ENCODE results near the gene ETFA. TPM values are rescaled to one million over a fixed set of nuclear protein-coding genes. Genes with fewer than 3 reads are reported as not detected.
"Not testable (repeated sequence)": the region's sequence is repeated elsewhere in the genome, so short reads cannot be mapped to it uniquely, and the experiment has no call there.

The ETFA gene
- total RNA-seq, 1 donor from 2014 or later = 157 TPM

DNA sequence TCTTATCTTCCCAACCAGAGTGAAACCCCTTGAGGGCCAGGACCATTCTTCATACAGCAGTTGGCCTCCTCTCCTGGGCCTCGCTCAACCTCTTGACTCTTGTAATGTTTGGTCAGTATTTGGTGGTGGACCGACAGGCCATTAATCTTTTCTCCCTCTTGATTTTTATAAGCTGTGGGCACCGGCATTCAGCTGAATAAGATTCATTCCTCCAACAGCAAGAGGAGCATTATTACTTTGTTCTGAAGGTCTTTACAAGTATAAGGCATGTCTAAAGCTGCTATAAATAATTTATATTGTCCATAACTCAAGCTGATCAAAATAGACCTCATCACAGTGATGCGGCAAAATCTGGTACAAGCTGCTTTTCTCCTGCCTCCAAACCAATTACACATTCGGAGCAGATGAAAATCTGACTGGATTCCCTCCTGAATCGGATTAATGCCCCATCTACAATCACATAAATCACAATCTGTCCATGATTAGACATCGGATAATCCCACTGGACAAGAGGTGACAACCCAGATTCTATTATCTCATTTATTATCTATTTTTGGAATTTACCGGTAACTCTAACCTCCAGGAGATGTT is 16.9 kb upstream of the ETFA start:
- Mint-ChIP-seq H3K36me3 (ENCODE audit: low read depth) (no peaks in the 10 kb centered on the region), H3K4me1 (ENCODE audit: low read depth) (no peaks in the 10 kb centered on the region), H3K4me3 (ENCODE audit: low read depth) (no peak overlapping the region), H3K27me3 (ENCODE audit: low read depth) (peaks cover 46% of the 10 kb centered on the region), H3K27ac (no peak overlapping the region), H3K9me3 (no peaks in the 10 kb centered on the region)
- DNase-seq (ENCODE audit: low spot score) = no peak
- intact Hi-C loops (cut with micrococcal nuclease) = no loop called here

DNA sequence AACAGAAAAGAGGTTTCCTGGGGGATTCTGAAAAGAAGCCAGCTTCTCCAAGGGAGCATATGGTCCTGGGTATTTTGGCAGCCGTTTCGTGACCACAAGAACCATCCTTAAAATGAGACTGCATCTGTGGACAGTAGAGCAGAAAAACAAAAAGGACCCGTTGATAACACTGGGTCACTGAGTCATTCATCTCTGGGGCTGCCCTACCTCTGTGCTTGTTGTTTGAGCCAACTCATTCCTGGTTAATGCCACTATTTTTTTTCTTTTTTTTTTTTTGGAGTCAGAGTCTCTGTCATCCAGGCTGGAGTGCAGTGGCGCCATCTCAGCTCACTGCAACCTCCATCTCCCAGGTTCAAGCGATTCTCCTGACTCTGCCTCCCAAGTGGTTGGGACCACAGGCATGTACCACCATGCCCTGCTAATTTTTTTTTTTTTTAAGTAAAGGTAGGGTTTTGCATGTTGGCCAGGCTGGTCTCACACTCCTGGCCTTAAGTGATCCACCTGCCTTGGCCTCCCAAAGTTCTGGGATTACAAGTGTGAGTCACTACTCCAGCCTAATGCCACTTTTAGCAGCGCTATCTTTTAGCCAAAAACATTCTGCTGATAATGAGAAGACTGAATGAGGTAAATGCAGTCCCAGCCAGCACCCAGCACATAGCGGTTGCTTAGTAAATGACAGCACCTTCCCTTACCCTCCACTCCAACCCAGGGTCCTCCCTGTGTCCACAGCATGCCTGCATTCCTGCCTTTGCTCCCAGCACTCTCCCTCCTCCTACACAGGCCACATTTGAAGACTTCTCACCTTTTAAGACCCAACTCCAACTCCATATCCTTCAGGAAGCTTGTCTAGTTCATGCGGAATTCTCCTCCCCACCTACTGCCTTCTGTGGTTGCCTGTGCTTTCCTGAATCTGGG is 16.2 kb upstream of the ETFA start:
- no peak overlapping the region for H3K27ac Mint-ChIP-seq
- intact Hi-C loops (cut with micrococcal nuclease) = no loop called here
- H3K4me3 Mint-ChIP-seq (ENCODE audit: low read depth) = no peak overlapping the region
- H3K9me3 Mint-ChIP-seq = no peaks in the 10 kb centered on the region
- DNase-seq (ENCODE audit: low spot score) = no peak
- no peaks in the 10 kb centered on the region for H3K36me3 Mint-ChIP-seq (ENCODE audit: low read depth)
- H3K4me1 Mint-ChIP-seq (ENCODE audit: low read depth) = no peaks in the 10 kb centered on the region
- peaks cover 47% of the 10 kb centered on the region for H3K27me3 Mint-ChIP-seq (ENCODE audit: low read depth)

DNA sequence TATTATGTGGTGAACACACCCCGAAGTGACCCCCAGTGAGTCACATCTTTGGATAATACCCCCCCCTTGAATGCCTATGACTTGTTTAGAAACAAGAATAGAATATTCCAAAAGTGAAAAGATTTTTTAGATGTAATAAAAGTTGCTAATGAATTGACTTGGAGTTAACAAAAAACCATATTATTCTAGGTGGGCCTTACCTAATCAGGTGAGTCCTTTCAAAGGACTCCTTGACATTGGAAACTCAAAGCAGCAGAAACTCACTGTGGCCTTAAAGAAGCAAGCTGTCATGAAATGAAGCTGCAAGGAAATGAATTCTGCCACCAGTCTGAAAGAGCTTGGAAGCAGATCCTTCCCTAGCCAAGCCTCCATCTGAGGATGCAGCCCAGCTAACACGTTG is 14.4 kb upstream of the ETFA start:
- no peaks in the 10 kb centered on the region for H3K36me3 Mint-ChIP-seq (ENCODE audit: low read depth)
- DNase-seq (ENCODE audit: low spot score) = no peak
- H3K27me3 Mint-ChIP-seq (ENCODE audit: low read depth) = peaks cover 46% of the 10 kb centered on the region
- no peaks in the 10 kb centered on the region for H3K9me3 Mint-ChIP-seq
- intact Hi-C loops (cut with micrococcal nuclease) = no loop called here
- no peak overlapping the region for H3K4me3 Mint-ChIP-seq (ENCODE audit: low read depth)
- no peak overlapping the region for H3K27ac Mint-ChIP-seq
- no peaks in the 10 kb centered on the region for H3K4me1 Mint-ChIP-seq (ENCODE audit: low read depth)

DNA sequence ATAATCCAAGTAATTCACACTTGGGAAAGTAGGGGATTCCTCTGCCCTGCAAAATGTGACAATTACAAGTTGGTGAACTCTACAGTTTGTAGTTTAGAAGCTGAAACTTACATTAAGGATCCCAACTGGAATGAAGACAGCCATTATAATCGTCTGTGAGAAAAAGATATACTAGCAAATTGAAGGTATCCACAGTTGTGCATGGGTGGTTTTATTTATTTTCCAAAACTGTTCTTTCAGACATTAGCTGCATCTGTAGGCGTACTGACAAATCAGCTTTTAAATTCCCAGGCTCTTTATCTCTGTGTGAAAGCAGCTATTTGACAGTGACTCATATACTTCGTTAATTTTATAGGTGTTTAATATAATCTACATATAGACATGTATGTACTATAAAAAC is 12.8 kb upstream of the ETFA start:
- intact Hi-C loops (cut with micrococcal nuclease) = no loop called here
- Mint-ChIP-seq H3K27ac (no peak overlapping the region), H3K9me3 (no peaks in the 10 kb centered on the region), H3K4me1 (ENCODE audit: low read depth) (peaks cover 1% of the 10 kb centered on the region), H3K36me3 (ENCODE audit: low read depth) (no peaks in the 10 kb centered on the region), H3K27me3 (ENCODE audit: low read depth) (peaks cover 35% of the 10 kb centered on the region), H3K4me3 (ENCODE audit: low read depth) (no peak overlapping the region)
- DNase-seq (ENCODE audit: low spot score) = no peak

DNA sequence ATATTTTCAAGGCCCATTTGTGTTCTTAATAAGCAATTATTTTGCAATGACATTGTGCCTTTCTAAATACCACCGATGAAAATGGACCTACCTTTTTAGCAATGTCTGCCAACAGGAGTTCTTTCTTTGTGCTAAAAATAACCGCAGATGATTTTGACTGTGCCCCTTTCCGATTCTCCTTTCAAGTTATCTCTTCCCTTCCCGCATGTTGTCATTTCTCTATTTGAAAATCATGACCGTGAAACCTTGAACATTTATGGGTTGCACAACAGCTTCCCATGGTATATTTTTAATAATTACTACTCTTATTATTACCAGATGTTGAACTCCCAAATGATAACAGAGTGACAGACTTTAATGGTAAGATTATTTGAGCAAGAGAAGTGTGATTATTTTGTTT is 10.3 kb upstream of the ETFA start:
- no peak for DNase-seq (ENCODE audit: low spot score)
- H3K4me1 Mint-ChIP-seq (ENCODE audit: low read depth) = peaks cover 1% of the 10 kb centered on the region
- H3K36me3 Mint-ChIP-seq (ENCODE audit: low read depth) = no peaks in the 10 kb centered on the region
- H3K27ac Mint-ChIP-seq = no peak overlapping the region
- intact Hi-C loops (cut with micrococcal nuclease) = no loop called here
- no peak overlapping the region for H3K4me3 Mint-ChIP-seq (ENCODE audit: low read depth)
- no peaks in the 10 kb centered on the region for H3K9me3 Mint-ChIP-seq
- H3K27me3 Mint-ChIP-seq (ENCODE audit: low read depth) = peaks cover 24% of the 10 kb centered on the region

DNA sequence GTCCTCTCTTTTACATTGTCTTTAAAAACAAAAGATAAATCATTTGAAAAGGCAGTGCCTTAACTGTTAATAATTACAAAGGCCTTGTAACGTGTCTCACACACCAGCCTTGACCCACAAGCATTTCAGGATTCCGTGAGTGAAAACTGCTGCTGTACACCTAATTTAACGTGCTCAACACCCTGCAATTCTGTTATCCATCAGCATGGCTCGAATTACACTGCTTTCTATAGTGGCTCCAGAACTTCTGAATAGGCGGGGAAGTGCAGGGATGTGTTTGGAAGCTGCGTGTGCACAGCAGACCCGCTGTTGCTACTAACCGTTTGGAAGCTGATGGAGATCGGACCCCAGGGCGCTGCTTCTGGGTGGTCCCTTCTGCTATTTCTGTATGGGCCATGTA is 9.9 kb upstream of the ETFA start:
- intact Hi-C loops (cut with micrococcal nuclease) = no loop called here
- no peak for DNase-seq (ENCODE audit: low spot score)
- Mint-ChIP-seq H3K36me3 (ENCODE audit: low read depth) (no peaks in the 10 kb centered on the region), H3K27ac (no peak overlapping the region), H3K4me3 (ENCODE audit: low read depth) (no peak overlapping the region), H3K4me1 (ENCODE audit: low read depth) (peaks cover 1% of the 10 kb centered on the region), H3K9me3 (no peaks in the 10 kb centered on the region), H3K27me3 (ENCODE audit: low read depth) (peaks cover 22% of the 10 kb centered on the region)

DNA sequence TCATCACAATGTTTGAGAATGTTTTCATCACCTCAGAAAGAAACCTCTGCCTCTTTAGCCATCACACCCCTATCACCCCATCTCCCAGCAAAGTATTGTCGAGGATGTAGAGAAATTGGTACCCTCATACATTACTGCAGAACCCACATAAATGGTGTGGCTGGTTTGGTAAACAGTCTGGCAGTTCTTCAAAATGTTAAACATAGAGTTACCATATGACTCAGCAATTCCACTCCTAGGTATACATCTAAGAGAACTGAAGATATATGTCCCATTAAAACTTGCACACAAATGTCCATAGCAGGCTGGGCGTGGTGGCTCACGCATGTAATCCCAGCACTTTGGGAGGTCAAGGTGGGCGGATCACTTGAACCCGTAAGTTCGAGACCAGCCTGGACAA is 8.7 kb upstream of the ETFA start:
- peaks cover 1% of the 10 kb centered on the region for H3K4me1 Mint-ChIP-seq (ENCODE audit: low read depth)
- H3K27me3 Mint-ChIP-seq (ENCODE audit: low read depth) = peaks cover 16% of the 10 kb centered on the region
- no peak overlapping the region for H3K4me3 Mint-ChIP-seq (ENCODE audit: low read depth)
- no peaks in the 10 kb centered on the region for H3K9me3 Mint-ChIP-seq
- no peak overlapping the region for H3K27ac Mint-ChIP-seq
- DNase-seq (ENCODE audit: low spot score) = no peak
- no peaks in the 10 kb centered on the region for H3K36me3 Mint-ChIP-seq (ENCODE audit: low read depth)
- intact Hi-C loops (cut with micrococcal nuclease) = no loop called here

DNA sequence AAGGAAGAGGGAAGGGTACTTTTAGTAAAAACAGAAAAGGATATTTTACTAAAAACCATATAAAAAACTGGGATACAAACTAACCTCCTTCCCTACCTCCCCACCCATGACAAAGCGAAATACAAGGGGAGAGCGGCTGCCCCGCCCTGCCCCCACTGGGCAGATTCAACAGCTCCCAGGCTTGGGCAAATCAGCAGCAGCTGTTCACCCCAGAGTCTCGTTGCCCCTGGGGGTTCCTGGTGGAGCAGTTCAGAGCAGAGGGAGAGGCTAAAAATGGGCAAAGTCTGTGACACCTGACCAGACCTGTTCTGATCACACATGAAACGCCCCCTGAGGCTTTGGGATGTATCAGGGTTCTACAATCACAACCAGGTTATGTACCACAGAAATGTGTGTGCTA is 2.5 kb upstream of the ETFA start:
- no peak overlapping the region for H3K4me3 Mint-ChIP-seq (ENCODE audit: low read depth)
- H3K27me3 Mint-ChIP-seq (ENCODE audit: low read depth) = no peaks in the 10 kb centered on the region
- peaks cover 11% of the 10 kb centered on the region for H3K36me3 Mint-ChIP-seq (ENCODE audit: low read depth)
- no peaks in the 10 kb centered on the region for H3K9me3 Mint-ChIP-seq
- no peak overlapping the region for H3K27ac Mint-ChIP-seq
- no peak for DNase-seq (ENCODE audit: low spot score)
- peaks cover 15% of the 10 kb centered on the region for H3K4me1 Mint-ChIP-seq (ENCODE audit: low read depth)
- intact Hi-C loops (cut with micrococcal nuclease) = no loop called here

DNA sequence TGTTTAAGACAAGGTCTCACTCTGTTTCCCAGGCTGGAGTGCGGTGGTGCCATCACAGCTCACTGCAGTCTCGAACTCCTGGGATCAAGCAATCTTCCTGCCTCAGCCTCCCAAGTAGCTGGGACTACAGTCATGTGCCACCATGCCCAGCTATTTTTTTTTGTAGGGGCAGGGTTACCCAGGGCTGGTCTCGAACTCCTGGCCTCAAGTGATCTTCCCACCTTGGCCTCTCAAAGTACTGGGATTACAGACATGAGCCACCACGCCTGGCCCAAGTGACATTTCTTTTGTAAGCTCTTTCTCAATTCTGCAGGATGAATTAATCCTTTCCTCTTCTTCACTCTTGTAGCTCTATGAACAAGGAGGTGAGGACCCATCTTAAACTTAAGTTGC is 1.9 kb upstream of the ETFA start:
- H3K27ac Mint-ChIP-seq; H3K4me3 Mint-ChIP-seq (ENCODE audit: low read depth); intact Hi-C loops (cut with micrococcal nuclease); DNase-seq (ENCODE audit: low spot score); H3K9me3 Mint-ChIP-seq; H3K27me3 Mint-ChIP-seq (ENCODE audit: low read depth): not testable (repeated sequence)
- H3K4me1 Mint-ChIP-seq (ENCODE audit: low read depth) = peaks cover 20% of the 10 kb centered on the region
- peaks cover 16% of the 10 kb centered on the region for H3K36me3 Mint-ChIP-seq (ENCODE audit: low read depth)

DNA sequence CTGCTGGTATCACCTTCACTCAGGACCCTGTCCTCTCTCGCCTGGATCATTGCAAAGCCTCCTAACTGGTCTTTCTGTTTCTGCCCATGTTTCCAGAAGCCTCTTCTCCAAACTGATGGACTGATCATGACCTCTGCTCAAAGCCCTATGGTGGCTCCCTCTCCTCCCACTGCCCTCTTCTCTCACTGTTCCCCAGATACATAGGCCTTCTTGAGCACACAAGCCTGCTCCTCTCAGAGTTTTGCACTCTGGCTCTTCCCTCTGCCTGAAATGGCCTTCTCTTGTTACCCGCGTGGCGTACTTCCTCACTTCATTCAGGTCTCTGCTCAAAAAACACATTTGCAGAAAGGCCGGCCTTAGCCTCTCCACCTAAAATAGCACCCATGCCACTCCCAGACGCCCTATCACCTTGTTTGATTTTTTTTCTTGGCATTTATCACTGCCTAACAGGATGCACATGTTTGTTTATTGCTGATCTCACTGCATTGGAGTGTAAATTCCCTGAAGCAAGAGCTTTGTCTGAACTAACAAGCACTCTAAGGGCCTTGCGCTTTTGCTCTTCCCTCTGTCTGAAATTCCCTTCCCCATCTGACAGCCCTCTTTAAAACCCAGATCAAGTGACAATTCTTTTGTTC is 1.4 kb upstream of the ETFA start:
- H3K27ac Mint-ChIP-seq = no peak overlapping the region
- H3K36me3 Mint-ChIP-seq (ENCODE audit: low read depth) = peaks cover 18% of the 10 kb centered on the region

DNA sequence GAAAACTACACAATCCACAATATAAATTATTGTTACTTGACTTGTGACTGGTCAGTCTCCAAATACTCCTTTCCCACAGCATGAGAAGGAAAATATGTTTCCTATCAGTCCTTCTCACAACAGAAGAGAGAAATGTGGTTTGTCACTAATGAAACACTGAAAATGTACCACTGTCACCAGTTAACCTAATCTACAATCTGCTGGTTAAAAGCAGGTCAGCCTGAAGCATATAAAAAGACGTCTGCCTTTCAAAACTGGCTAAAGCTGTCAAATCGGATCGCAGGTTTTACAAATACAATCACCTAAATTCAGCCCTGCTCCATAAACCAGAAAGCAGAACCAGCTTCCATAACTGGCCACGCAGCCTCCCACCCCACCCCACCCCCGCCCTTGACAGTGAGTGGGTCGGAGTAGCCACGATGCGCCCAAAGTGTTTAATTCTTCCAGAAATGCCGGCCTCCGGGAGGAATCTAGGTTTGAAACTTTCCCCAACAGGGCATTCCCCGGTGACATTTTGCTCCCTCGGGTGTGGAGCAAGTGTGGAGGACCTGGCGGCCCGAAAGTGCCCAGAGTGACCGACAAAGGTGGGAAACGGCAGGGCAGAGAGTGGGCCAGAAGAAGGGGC is 682 bp downstream of the ETFA start:
- peak overlapping the region; percentile 84 for H3K4me3 Mint-ChIP-seq (ENCODE audit: low read depth)
- no peak for DNase-seq (ENCODE audit: low spot score)
- peak overlapping the region; percentile 75 for H3K27ac Mint-ChIP-seq
- peaks cover 25% of the 10 kb centered on the region for H3K4me1 Mint-ChIP-seq (ENCODE audit: low read depth)
- peaks cover 24% of the 10 kb centered on the region for H3K36me3 Mint-ChIP-seq (ENCODE audit: low read depth)
- no peaks in the 10 kb centered on the region for H3K27me3 Mint-ChIP-seq (ENCODE audit: low read depth)
- no peaks in the 10 kb centered on the region for H3K9me3 Mint-ChIP-seq
- intact Hi-C loops (cut with micrococcal nuclease) = loop anchor here (2.0 kb wide), 1 partner anchor 26 kb away; the partner anchor contains the start of gene ISL2

More for the DNA sequence above, 1.4 kb upstream of the ETFA start:
- Mint-ChIP-seq H3K4me3 (ENCODE audit: low read depth) (peak overlapping the region; percentile 51), H3K4me1 (ENCODE audit: low read depth) (peaks cover 20% of the 10 kb centered on the region), H3K9me3 (no peaks in the 10 kb centered on the region), H3K27me3 (ENCODE audit: low read depth) (no peaks in the 10 kb centered on the region)
- intact Hi-C loops (cut with micrococcal nuclease) = no loop called here
- no peak for DNase-seq (ENCODE audit: low spot score)

DNA sequence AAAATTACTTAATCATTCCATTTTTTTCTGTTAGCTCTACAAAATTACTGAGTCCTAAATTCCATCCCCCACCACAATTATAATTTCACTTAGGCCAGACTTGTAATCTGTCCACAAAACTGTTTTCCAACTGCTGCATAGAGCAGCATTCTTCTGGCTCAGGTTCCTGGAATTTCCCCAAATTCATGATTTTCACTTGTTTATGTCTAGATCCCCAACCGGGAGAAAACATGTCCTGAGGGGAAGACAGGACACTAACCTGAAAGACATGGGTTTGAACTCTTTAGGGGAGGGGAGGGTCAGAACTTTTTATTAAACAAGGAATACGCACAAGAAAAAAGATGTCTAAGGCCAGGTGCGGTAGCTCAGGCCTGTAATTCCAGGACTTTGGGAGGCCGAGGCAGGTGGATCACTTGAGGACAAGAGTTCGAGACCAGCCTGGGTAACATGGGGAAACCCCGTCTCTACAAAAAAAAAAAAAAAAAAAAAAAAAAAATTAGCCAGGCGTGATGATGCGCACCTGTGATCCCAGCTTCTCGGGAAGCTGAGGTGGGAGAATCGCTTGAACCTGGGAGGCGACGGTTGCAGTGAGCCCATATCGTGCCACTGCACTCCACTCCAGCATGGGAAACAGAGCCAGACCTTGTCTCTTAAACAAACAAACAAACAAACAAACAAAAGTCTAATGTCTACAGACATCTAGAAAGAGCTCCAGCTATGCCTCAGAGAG is 1.5 kb downstream of the ETFA start:
- H3K4me1 Mint-ChIP-seq (ENCODE audit: low read depth) = peaks cover 25% of the 10 kb centered on the region

More for the DNA sequence above, 1.5 kb downstream of the ETFA start:
- peaks cover 29% of the 10 kb centered on the region for H3K36me3 Mint-ChIP-seq (ENCODE audit: low read depth)
- no peak overlapping the region for H3K27ac Mint-ChIP-seq
- H3K4me3 Mint-ChIP-seq (ENCODE audit: low read depth) = peak overlapping the region; percentile 84
- H3K27me3 Mint-ChIP-seq (ENCODE audit: low read depth) = no peaks in the 10 kb centered on the region
- H3K9me3 Mint-ChIP-seq = peaks cover 3% of the 10 kb centered on the region
- intact Hi-C loops (cut with micrococcal nuclease) = loop anchor here (2.0 kb wide), 1 partner anchor 27 kb away; the partner anchor contains the start of gene ISL2
- no peak for DNase-seq (ENCODE audit: low spot score)
